Measurements from ENCODE around the gene CAPN7. TPM values are rescaled to one million over a fixed set of nuclear protein-coding genes. Genes with fewer than 3 reads are reported as not detected.
A peak's percentile ranks its signal among the peaks of the same experiment; 100 is the strongest.

CAPN7 gene
- polyA plus RNA-seq, 3 donors, result 11.7 to 20.8 (median 14.7) TPM

DNA sequence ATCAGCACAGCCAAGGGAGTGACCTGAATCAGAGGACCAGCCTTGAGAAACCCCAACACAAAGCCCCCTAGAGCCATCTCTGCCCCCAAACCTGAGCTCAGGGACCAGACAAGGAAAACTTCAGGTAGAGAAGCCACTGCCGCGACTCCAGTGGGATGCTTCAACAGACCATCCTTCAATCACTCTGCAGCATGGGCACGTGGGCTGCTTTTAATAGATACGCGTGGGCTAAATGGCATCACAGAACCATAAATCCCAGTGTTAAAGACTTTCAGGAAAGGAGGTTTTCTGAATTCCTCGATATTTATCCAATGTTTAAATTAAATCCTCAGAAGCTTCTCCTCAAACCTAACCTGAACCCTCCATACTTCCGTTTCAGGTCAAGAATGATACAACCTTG lies 95.7 kb downstream of the CAPN7 start:
- peaks cover 41 to 55% of the 10 kb centered on the region in 2 donors for H3K4me1 ChIP-seq (ENCODE audit: control insufficient read depth in 1 of 2, insufficient read depth in 2 of 2, low read length in 2 of 2)
- peaks cover 21 to 31% of the 10 kb centered on the region in 2 donors for H3K36me3 ChIP-seq (replicated peaks in 1 of 2; ENCODE audit: control insufficient read depth in 1 of 2, insufficient read depth in 2 of 2, low read length in 2 of 2)
- H3K36me3 Mint-ChIP-seq, result peaks cover 63 to 73% of the 10 kb centered on the region in 2 donors
- peaks cover 0 to 8% (median 8%) of the 10 kb centered on the region in 3 donors for H3K27me3 Mint-ChIP-seq (ENCODE audit: low read depth in 3 of 3)
- H3K9ac ChIP-seq (ENCODE audit: insufficient read depth, low read length, poor library complexity, severe bottlenecking), result no peak overlapping the region
- no peak overlapping the region for H3K27ac ChIP-seq (ENCODE audit: low read depth in 1 of 2, low read length in 2 of 2)
- H3K27ac Mint-ChIP-seq, result peak overlapping the region in 4 of 7 donors; percentile 17 to 99 (median 85)
- no peaks in the 10 kb centered on the region for H3K9me3 ChIP-seq (replicated peaks in 1 of 2; ENCODE audit: control insufficient read depth in 1 of 2, insufficient read depth in 1 of 2, low read length in 2 of 2)
- H4K20me1 ChIP-seq (ENCODE audit: insufficient read depth, low read length), result no peaks in the 10 kb centered on the region
- TF ChIP-seq, protein P1, sequence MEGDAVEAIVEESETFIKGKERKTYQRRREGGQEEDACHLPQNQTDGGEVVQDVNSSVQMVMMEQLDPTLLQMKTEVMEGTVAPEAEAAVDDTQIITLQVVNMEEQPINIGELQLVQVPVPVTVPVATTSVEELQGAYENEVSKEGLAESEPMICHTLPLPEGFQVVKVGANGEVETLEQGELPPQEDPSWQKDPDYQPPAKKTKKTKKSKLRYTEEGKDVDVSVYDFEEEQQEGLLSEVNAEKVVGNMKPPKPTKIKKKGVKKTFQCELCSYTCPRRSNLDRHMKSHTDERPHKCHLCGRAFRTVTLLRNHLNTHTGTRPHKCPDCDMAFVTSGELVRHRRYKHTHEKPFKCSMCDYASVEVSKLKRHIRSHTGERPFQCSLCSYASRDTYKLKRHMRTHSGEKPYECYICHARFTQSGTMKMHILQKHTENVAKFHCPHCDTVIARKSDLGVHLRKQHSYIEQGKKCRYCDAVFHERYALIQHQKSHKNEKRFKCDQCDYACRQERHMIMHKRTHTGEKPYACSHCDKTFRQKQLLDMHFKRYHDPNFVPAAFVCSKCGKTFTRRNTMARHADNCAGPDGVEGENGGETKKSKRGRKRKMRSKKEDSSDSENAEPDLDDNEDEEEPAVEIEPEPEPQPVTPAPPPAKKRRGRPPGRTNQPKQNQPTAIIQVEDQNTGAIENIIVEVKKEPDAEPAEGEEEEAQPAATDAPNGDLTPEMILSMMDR (IDR thresholded peaks at IDR 0.05), result no peak
- no peak overlapping the region for H2AFZ ChIP-seq (ENCODE audit: insufficient read depth, low read depth, low read length, poor library complexity, severe bottlenecking)
- no peak overlapping the region for H3K4me3 ChIP-seq (replicated peaks in 1 of 3; ENCODE audit: low read depth in 2 of 3, low read length in 3 of 3)
- DNase-seq, result no peak
- no peak overlapping the region for H3K4me3 Mint-ChIP-seq
- H3K27me3 ChIP-seq (ENCODE audit: control insufficient read depth in 2 of 2, insufficient read depth in 2 of 2, low read length in 2 of 2), result no peaks in the 10 kb centered on the region
- peaks cover 0 to 7% (median 2%) of the 10 kb centered on the region in 7 donors for H3K9me3 Mint-ChIP-seq
- no peak overlapping the region for H3K4me2 ChIP-seq (replicated peaks; ENCODE audit: extremely low read depth, low read length, poor library complexity, severe bottlenecking)
- H3K79me2 ChIP-seq (ENCODE audit: insufficient read depth, low read length), result peaks cover 32% of the 10 kb centered on the region
- peaks cover 46% of the 10 kb centered on the region for H3K4me1 Mint-ChIP-seq
- intact Hi-C loops (cut with micrococcal nuclease), result loop anchor here in 1 of 2 donors (5.0 kb wide), 1 partner anchor 34 kb away; no protein-coding TSS in a partner anchor
- WGBS (ENCODE audit: insufficient coverage), result 100% methylated on average over 1 of the region's 7 CpGs

Other genes starting within 250 kb of the CAPN7 start
- gene MRPS25, start 140.9 kb upstream of the CAPN7 start, polyA plus RNA-seq, result 10 to 100 TPM; 23.7 to 60.7 (median 24.6) TPM
- 10 to 100 TPM in 1 of 3 donors, 1 to 10 TPM in 2; 6.7 to 10.1 (median 8.1) TPM for gene RBSN, start 107.1 kb upstream of the CAPN7 start, polyA plus RNA-seq
- 10 to 100 TPM; 10.7 to 29.6 (median 22.8) TPM for gene SH3BP5, start 126.3 kb downstream of the CAPN7 start, polyA plus RNA-seq
- gene METTL6, start 221.3 kb downstream of the CAPN7 start, polyA plus RNA-seq, result 10 to 100 TPM in 1 of 3 donors, 1 to 10 TPM in 2; 4.4 to 15.1 (median 9.1) TPM
- 10 to 100 TPM in 1 of 3 donors, 1 to 10 TPM in 2; 9.0 to 44.0 (median 9.1) TPM for gene EAF1, start 221.4 kb downstream of the CAPN7 start, polyA plus RNA-seq